ENCODE results near the gene PCCA. TPM values are rescaled to one million over a fixed set of nuclear protein-coding genes. Genes with fewer than 3 reads are reported as not detected.

Gene PCCA
- total RNA-seq, 1 experiment from 2014 or later = 52.8 TPM

- TF ChIP-seq ZNF532 (CRISPR knock-in tag; IDR thresholded peaks at IDR 0.05; ENCODE audit: borderline replicate concordance) (no peak), SOX15 (CRISPR knock-in tag; IDR thresholded peaks at IDR 0.05) (no peak), ZBTB43 (CRISPR knock-in tag; IDR thresholded peaks at IDR 0.05) (no peak)
- TF ChIP-seq, protein P1, sequence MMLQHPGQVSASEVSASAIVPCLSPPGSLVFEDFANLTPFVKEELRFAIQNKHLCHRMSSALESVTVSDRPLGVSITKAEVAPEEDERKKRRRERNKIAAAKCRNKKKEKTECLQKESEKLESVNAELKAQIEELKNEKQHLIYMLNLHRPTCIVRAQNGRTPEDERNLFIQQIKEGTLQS (CRISPR knock-in tag; conservative IDR thresholded peaks at IDR 0.05) = no peak
- TF ChIP-seq, protein P2, sequence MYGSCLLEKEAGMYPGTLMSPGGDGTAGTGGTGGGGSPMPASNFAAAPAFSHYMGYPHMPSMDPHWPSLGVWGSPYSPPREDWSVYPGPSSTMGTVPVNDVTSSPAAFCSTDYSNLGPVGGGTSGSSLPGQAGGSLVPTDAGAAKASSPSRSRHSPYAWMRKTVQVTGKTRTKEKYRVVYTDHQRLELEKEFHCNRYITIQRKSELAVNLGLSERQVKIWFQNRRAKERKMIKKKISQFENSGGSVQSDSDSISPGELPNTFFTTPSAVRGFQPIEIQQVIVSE (CRISPR knock-in tag; IDR thresholded peaks at IDR 0.05; ENCODE audit: borderline replicate concordance) = no peak
Measured at GRCh38 chr13:100211016-100211710, 122.3 kb downstream of the PCCA start (continued).

DNA sequence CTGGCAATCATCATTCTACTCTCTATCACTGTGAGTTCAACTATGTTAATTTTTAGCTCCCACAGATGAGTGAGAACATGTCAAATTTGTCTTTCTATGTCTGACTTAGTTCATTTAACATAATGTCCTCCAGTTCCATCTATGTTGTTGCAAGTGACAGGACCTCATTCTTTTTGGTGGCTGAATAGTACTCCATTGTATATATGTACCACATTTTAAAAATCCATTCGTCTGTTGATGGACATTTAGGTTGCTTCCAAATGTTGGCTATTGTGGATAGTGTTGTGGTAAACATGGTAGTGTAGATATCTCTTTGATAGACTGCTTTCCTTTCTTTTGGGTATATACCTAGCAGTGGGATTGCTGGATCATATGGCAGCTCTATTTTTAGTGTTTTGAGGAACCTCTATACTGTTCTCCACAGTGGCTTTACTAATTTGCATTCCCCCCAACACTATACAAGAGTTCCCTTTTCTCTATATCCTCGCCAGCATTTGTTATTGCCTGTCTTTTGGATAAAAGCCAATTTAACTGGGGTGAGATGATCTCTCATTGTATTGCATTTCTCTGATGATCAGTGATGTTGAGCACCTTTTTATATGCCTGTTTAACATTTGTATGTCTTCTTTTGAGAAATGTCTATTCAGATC, 124.1 kb downstream of the PCCA start:
- DNase-seq (ENCODE audit: low spot score) = no peak
- ATAC-seq = no peak
- no peak overlapping the region for H3K4me3 Mint-ChIP-seq
- peaks cover 7% of the 10 kb centered on the region for H3K9me3 Mint-ChIP-seq
- H3K4me1 Mint-ChIP-seq = peaks cover 10% of the 10 kb centered on the region
- TF ChIP-seq ZNF263 (CRISPR knock-in tag; IDR thresholded peaks at IDR 0.05; ENCODE audit: low read depth) = no peak
- ChIA-PET POLR2A (no interaction called here), CTCF (no interaction called here)
- no peak overlapping the region for H3K27ac Mint-ChIP-seq
- no peaks in the 10 kb centered on the region for H3K27me3 Mint-ChIP-seq (ENCODE audit: low read depth)
- peaks cover 16% of the 10 kb centered on the region for H3K36me3 Mint-ChIP-seq

DNA sequence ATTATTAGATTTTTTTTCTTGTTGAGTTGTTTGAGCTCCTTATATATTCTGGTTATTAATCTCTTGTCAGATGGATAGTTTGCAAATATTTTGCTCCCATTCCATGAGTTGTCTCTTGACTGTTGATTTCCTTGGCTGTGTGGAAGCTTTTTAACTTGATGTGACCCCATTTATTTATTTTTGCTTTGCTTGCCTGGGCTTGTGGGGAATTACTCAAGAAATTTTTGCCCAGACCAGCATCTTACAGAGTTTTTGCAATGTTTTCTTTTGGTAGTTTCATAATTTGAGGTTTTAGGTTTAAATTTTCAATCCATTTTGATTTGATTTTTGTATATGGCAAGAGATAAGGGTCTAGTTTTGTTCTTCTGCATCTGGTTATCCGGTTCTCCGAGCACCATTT, 124.7 kb downstream of the PCCA start:
- ChIA-PET POLR2A (no interaction called here), CTCF (no interaction called here)
- TF ChIP-seq, protein P3, sequence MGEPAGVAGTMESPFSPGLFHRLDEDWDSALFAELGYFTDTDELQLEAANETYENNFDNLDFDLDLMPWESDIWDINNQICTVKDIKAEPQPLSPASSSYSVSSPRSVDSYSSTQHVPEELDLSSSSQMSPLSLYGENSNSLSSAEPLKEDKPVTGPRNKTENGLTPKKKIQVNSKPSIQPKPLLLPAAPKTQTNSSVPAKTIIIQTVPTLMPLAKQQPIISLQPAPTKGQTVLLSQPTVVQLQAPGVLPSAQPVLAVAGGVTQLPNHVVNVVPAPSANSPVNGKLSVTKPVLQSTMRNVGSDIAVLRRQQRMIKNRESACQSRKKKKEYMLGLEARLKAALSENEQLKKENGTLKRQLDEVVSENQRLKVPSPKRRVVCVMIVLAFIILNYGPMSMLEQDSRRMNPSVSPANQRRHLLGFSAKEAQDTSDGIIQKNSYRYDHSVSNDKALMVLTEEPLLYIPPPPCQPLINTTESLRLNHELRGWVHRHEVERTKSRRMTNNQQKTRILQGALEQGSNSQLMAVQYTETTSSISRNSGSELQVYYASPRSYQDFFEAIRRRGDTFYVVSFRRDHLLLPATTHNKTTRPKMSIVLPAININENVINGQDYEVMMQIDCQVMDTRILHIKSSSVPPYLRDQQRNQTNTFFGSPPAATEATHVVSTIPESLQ (CRISPR knock-in tag; IDR thresholded peaks at IDR 0.05) = no peak
- TF ChIP-seq, protein P4, sequence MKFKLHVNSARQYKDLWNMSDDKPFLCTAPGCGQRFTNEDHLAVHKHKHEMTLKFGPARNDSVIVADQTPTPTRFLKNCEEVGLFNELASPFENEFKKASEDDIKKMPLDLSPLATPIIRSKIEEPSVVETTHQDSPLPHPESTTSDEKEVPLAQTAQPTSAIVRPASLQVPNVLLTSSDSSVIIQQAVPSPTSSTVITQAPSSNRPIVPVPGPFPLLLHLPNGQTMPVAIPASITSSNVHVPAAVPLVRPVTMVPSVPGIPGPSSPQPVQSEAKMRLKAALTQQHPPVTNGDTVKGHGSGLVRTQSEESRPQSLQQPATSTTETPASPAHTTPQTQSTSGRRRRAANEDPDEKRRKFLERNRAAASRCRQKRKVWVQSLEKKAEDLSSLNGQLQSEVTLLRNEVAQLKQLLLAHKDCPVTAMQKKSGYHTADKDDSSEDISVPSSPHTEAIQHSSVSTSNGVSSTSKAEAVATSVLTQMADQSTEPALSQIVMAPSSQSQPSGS (CRISPR knock-in tag; IDR thresholded peaks at IDR 0.05; ENCODE audit: borderline replicate concordance, low read depth) = no peak
- TF ChIP-seq E2F4 (CRISPR knock-in tag; IDR thresholded peaks at IDR 0.05; ENCODE audit: borderline replicate concordance, low read depth) (no peak), PRRX2 (CRISPR knock-in tag; IDR thresholded peaks at IDR 0.05) (no peak), SP1 (CRISPR knock-in tag; conservative IDR thresholded peaks at IDR 0.05) (no peak), GABPB1 (CRISPR knock-in tag; IDR thresholded peaks at IDR 0.05) (no peak), PRDM15 (CRISPR knock-in tag; IDR thresholded peaks at IDR 0.05) (no peak), SOX15 (CRISPR knock-in tag; IDR thresholded peaks at IDR 0.05) (no peak)
- TF ChIP-seq, protein P5, sequence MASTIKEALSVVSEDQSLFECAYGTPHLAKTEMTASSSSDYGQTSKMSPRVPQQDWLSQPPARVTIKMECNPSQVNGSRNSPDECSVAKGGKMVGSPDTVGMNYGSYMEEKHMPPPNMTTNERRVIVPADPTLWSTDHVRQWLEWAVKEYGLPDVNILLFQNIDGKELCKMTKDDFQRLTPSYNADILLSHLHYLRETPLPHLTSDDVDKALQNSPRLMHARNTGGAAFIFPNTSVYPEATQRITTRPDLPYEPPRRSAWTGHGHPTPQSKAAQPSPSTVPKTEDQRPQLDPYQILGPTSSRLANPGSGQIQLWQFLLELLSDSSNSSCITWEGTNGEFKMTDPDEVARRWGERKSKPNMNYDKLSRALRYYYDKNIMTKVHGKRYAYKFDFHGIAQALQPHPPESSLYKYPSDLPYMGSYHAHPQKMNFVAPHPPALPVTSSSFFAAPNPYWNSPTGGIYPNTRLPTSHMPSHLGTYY (CRISPR knock-in tag; IDR thresholded peaks at IDR 0.05) = no peak

More for the DNA sequence above, 124.7 kb downstream of the PCCA start:
- Mint-ChIP-seq H3K4me1 (peaks cover 10% of the 10 kb centered on the region), H3K36me3 (peaks cover 16% of the 10 kb centered on the region), H3K27me3 (ENCODE audit: low read depth) (no peaks in the 10 kb centered on the region), H3K4me3 (no peak overlapping the region), H3K27ac (no peak overlapping the region), H3K9me3 (peaks cover 7% of the 10 kb centered on the region)
- ATAC-seq (no peak), DNase-seq (ENCODE audit: low spot score) (no peak)
